K562 (cell line): ENCODE data around the gene DOCK8. TPM values are rescaled to one million over a fixed set of nuclear protein-coding genes. Genes with fewer than 3 reads are reported as not detected.

Experiments used
- ATAC-seq: fragments of 200-7000 bp; cut with Tn5 transposase; 3 replicates; pipeline ENCODE4 v1.9.1; 2020; ENCODE audit warnings: moderate library complexity
- BruUV-seq: library from RNA; stranded (reverse); fragments of 400-500 nt; replicated peaks from 2 replicates; lab custom pipeline; 2021; lab: Mats Ljungman, UMichigan
- CTCF ChIA-PET: fragments of 300-600 bp; formaldehyde crosslinking; extraction: SDS; loops from one replicate; lab custom pipeline; 2021; ENCODE audit warnings: low intra/inter-chr PET ratio; lab: Yijun Ruan, JAX
- POLR2A ChIA-PET: fragments of 300-600, 350-650 bp; sonication (Branson Sonifier 250); formaldehyde crosslinking; extraction: SDS; loops from one replicate; lab custom pipeline; 2021; ENCODE audit warnings: antibody characterized with exemption, inconsistent platforms; lab: Yijun Ruan, JAX
- DNase-seq, 4 experiments: peaks; one replicate each; pipeline versions ENCODE4 v3.0.0 to v3.0.0-alpha.2; 2011 to 2018; ENCODE audit warnings: low spot score in 3 of 4, mixed read lengths in 3 of 4; ENCODE audit errors: extremely low read depth in 1 of 4
- FAIRE-seq: peaks from 2 replicates; lab custom pipeline; 2011; peaks lifted over from hg19 to GRCh38; lab: Jason Lieb, UNC
- H2AFZ ChIP-seq: 2 replicates; pipeline ENCODE4 v1.6.0; 2011; ENCODE audit warnings: low read depth, low read length, control low read depth, inconsistent platforms
- H3K27ac ChIP-seq: fragments of 200-600 bp; 3 replicates; pipeline ENCODE4 v1.8.0; 2011; ENCODE audit warnings: low read depth, mild to moderate bottlenecking, control low read depth, inconsistent platforms, low read length, moderate library complexity, mixed read lengths; ENCODE audit errors: extremely low read depth
- H3K27me3 ChIP-seq, 2 experiments: fragments of 300-600 bp in 1 of 2; 2 replicates in 1 of 2; 3 replicates in 1 of 2; pipeline versions ENCODE4 v1.6.0 to v1.8.0; 2011; ENCODE audit warnings: inconsistent platforms in 2 of 2, low read length in 2 of 2, mild to moderate bottlenecking in 1 of 2, mixed read lengths in 1 of 2, moderate library complexity in 1 of 2; ENCODE audit not compliant: control insufficient read depth in 2 of 2, insufficient read depth in 2 of 2
- H3K36me3 ChIP-seq: fragments of 300-600 bp; 3 replicates; pipeline ENCODE4 v1.8.0; 2011; ENCODE audit warnings: mild to moderate bottlenecking, low read length, inconsistent platforms; ENCODE audit not compliant: control insufficient read depth, insufficient read depth
- H3K4me1 ChIP-seq, 2 experiments: fragments of 200-600 bp in 1 of 2; replicated peaks in 1 of 2; 2 replicates in 1 of 2; 3 replicates in 1 of 2; pipeline versions ENCODE4 v1.5.1 to v1.8.0; 2011; ENCODE audit warnings: inconsistent platforms in 2 of 2, low read length in 2 of 2, mild to moderate bottlenecking in 1 of 2, mixed read lengths in 1 of 2, moderate library complexity in 1 of 2; ENCODE audit not compliant: control insufficient read depth in 2 of 2, insufficient read depth in 2 of 2
- H3K4me2 ChIP-seq: 2 replicates; pipeline ENCODE4 v1.6.1; 2011; ENCODE audit warnings: low read length, control low read depth, inconsistent platforms, mixed read lengths; ENCODE audit not compliant: insufficient read depth
- H3K4me3 ChIP-seq: fragments of 200-600 bp; sonication (generic), shearing (Covaris generic); 2 replicates; pipeline ENCODE4 v1.5.1; 2016; ENCODE audit warnings: control low read depth, inconsistent platforms
- H3K79me2 ChIP-seq: fragments of 200-600 bp; 3 replicates; pipeline ENCODE4 v1.8.0; 2011; ENCODE audit warnings: low read length, inconsistent platforms; ENCODE audit not compliant: control insufficient read depth, insufficient read depth
- H3K9ac ChIP-seq, 2 experiments: 2 replicates each; pipeline versions ENCODE4 v1.6.0 to v1.6.1; 2011; ENCODE audit warnings: low read depth in 2 of 2, low read length in 2 of 2, control low read depth in 1 of 2, inconsistent platforms in 1 of 2, mild to moderate bottlenecking in 1 of 2, mixed read lengths in 1 of 2; ENCODE audit not compliant: insufficient read depth in 1 of 2
- H3K9me1 ChIP-seq: one replicate; pipeline ENCODE4 v1.6.0; 2011; ENCODE audit warnings: inconsistent platforms, mild to moderate bottlenecking, low read length, moderate library complexity; ENCODE audit not compliant: control insufficient read depth, insufficient read depth
- H3K9me3 ChIP-seq: replicated peaks from 2 replicates; pipeline ENCODE4 v1.5.1; 2011; ENCODE audit warnings: low read depth, low read length, inconsistent platforms; ENCODE audit not compliant: control insufficient read depth, insufficient read depth
- H4K20me1 ChIP-seq: replicated peaks from 2 replicates; pipeline ENCODE4 v1.6.1; 2011; ENCODE audit warnings: low read length, inconsistent platforms, mixed read lengths; ENCODE audit not compliant: control insufficient read depth, insufficient read depth
- ATF7 ChIP-seq: fragments of 450-650 bp; IDR thresholded peaks from 2 replicates; pipeline ENCODE4 v1.7.1; 2014; ENCODE audit warnings: mild to moderate bottlenecking, moderate library complexity
- CTBP1 ChIP-seq: fragments of 450-650 bp; IDR thresholded peaks from 2 replicates; pipeline ENCODE4 v1.6.1; 2016; ENCODE audit warnings: borderline replicate concordance
- HDGF ChIP-seq: fragments of 450-650 bp; IDR thresholded peaks from 2 replicates; pipeline ENCODE4 v1.6.1; 2016
- HIVEP1 ChIP-seq: fragments of 250-450 bp; sonication (Bioruptor Pico); IDR thresholded peaks from 2 replicates; pipeline ENCODE4 v1.4.0; 2020; ENCODE audit warnings: mild to moderate bottlenecking
- MEIS2 ChIP-seq: fragments of 450-650 bp; IDR thresholded peaks from 2 replicates; pipeline ENCODE4 v1.6.1; 2014; ENCODE audit warnings: mild to moderate bottlenecking; ENCODE audit not compliant: partially characterized antibody
- NBN ChIP-seq: fragments of 450-650 bp; IDR thresholded peaks from 2 replicates; pipeline ENCODE4 v1.6.1; 2016; ENCODE audit warnings: low read depth, mild to moderate bottlenecking
- NFIC ChIP-seq: fragments of 450-650 bp; IDR thresholded peaks from 2 replicates; pipeline ENCODE4 v1.6.1; 2017; ENCODE audit warnings: mild to moderate bottlenecking, inconsistent platforms
- NRF1 ChIP-seq, 2 experiments: fragments of 450-650 bp; IDR thresholded peaks in 1 of 2; conservative IDR thresholded peaks in 1 of 2; 2 replicates each; pipeline ENCODE4 v1.6.1; 2014; ENCODE audit warnings: mild to moderate bottlenecking in 2 of 2
- RCOR1 ChIP-seq, 2 experiments: IDR thresholded peaks; 2 replicates each; pipeline ENCODE4 v1.6.1; 2012; ENCODE audit warnings: low read depth in 2 of 2, low read length in 2 of 2, borderline replicate concordance in 1 of 2, improper control_type of control experiment in 1 of 2
- SOX6 ChIP-seq: fragments of 450-650 bp; IDR thresholded peaks from 2 replicates; pipeline ENCODE4 v1.6.1; 2014; ENCODE audit warnings: mild to moderate bottlenecking
- ZNF232 ChIP-seq: sonication (generic); formaldehyde crosslinking; IDR thresholded peaks from 2 replicates; pipeline ENCODE4 v1.8.0; 2022; ENCODE audit warnings: mild to moderate bottlenecking, missing genetic modification reagents
- WGBS: fragments of 100-300 bp; shearing (Covaris generic); methylation state at CpG from one replicate; pipeline ENCODE4 v1.1.6; 2016; ENCODE audit warnings: low coverage, mixed read lengths; ENCODE audit not compliant: insufficient coverage; ENCODE audit errors: missing lambda C conversion rate; 5-methylcytosine and 5-hydroxymethylcytosine counted together
- in situ Hi-C: fragments of 300-500 bp; cut with MboI; formaldehyde crosslinking; loops from 4 replicates; pipeline ENCODE4 v1.15.0; 2018; ENCODE audit warnings: inconsistent platforms, mixed read lengths
- intact Hi-C: fragments of 100-400 bp; cut with micrococcal nuclease; formaldehyde crosslinking; loops from 2 replicates; pipeline ENCODE4 v1.14.2; 2022
- polyA plus RNA-seq, 8 experiments: library from polyadenylated mRNA; depleted of rRNA in 4 of 8; stranded (reverse) in 5 of 8; unstranded in 3 of 8; fragments of >200 nt; fragmentation: Nextera tagmentation in 2 of 8; fragmentation: Illumina TruSeq in 1 of 8; extraction: Ambion mirVana in 2 of 8; extraction: Trizol in 1 of 8; gene quantifications; 2 replicates each; pipeline versions ENCODE4 v1.2.1 to v1.2.3, GENCODE V29; 2011 to 2014; ENCODE audit warnings: inconsistent platforms in 1 of 8, missing spikeins in 1 of 8
- total RNA-seq, 7 experiments: library from RNA; depleted of rRNA in 6 of 7; stranded (reverse); fragments of >200 nt in 6 of 7; fragmentation: Illumina TruSeq in 2 of 7; extraction: Trizol in 2 of 7; gene quantifications; 2 replicates each; pipeline versions ENCODE4 v1.2.1 to v1.2.3, GENCODE V29; 2011 to 2021; ENCODE audit warnings: low replicate concordance in 1 of 7
- TF ChIP-seq, protein P1 (sequence below), 2 experiments: IDR thresholded peaks in 1 of 2; conservative IDR thresholded peaks in 1 of 2; 2 replicates each; pipeline ENCODE4 v1.6.1; 2016; ENCODE audit warnings: low read depth in 2 of 2, mild to moderate bottlenecking in 1 of 2, missing compliant biosample characterization in 1 of 2, missing genetic modification characterization in 1 of 2, moderate library complexity in 1 of 2
- TF ChIP-seq, protein P2 (sequence below): fragments of 450-650 bp; IDR thresholded peaks from 2 replicates; pipeline ENCODE4 v1.6.1; 2017; ENCODE audit warnings: antibody characterized with exemption, mild to moderate bottlenecking

The DOCK8 gene
- total and polyA plus RNA-seq, 9 of the 15 experiments (the other 6 are each of a cell fraction or from before 2014, with no cell fraction given): 14.4 to 53.8 (median 25.1) TPM

DNA sequence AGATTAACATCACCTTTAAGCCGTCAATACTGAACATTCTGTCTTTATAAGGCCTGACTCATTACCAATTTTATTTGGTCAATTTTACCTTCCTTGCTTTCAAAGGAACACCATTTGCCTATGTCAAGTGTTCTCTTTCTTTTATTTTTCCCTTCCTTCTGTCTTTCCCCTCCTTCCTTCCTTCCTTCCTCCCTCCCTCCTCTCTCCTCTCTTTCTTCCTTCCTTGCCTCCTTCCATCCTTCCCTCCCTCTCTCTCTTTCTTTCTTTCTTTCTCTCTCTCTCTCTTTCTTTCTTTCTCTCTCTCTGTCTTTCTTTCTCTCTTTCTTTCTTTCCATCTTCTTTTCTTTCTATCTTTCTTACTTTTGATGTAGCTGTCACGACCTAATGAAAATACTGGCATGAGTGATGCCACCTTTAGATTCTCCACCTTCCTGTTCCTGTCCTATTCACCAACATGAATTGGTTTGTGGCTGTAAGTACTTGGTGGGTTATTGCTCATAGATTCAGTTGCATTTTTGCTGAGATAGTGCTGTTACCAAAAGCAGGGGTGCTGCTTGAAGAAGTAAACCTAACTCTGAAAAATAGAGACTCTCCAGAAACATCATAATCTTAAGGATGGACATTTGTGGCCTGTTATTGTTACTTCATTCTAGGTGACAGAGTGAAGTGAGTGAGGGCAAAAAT is 33.8 kb downstream of the DOCK8 start (continued):
- TF ChIP-seq, protein P1, sequence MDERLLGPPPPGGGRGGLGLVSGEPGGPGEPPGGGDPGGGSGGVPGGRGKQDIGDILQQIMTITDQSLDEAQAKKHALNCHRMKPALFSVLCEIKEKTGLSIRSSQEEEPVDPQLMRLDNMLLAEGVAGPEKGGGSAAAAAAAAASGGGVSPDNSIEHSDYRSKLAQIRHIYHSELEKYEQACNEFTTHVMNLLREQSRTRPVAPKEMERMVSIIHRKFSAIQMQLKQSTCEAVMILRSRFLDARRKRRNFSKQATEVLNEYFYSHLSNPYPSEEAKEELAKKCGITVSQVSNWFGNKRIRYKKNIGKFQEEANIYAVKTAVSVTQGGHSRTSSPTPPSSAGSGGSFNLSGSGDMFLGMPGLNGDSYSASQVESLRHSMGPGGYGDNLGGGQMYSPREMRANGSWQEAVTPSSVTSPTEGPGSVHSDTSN (CRISPR knock-in tag; IDR thresholded peaks at IDR 0.05; ENCODE audit: low read depth): no peak
- TF ChIP-seq, protein P1 (tag; conservative IDR thresholded peaks at IDR 0.05; ENCODE audit: low read depth): no peak
- TF ChIP-seq NBN (no peak), HIVEP1 (CRISPR knock-in tag) (no peak)
- TF ChIP-seq, all 486 proteins: peak for 3

DNA sequence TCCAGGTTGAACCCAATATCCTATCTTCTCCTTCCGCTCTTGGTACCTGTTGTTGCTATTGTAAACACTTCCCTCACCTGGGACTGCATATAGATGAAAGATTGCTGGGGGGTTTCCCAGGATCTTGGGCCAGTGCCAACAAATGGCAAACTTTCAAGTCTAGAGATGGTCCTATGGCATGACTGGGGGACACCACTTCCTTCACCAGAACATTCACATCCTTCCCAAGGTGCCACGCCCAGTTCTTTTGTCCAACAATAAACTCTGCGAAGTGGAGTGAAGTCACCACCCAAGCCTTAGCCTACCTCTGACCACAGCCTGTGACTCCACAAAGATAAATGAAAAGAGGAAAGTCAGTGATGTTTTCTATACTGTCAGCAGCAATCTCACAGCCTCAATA is 34.4 kb downstream of the DOCK8 start:
- WGBS: 30% methylated on average over 3 of the region's 3 CpGs
- Histone ChIP-seq H3K79me2 (peaks cover 5% of the 10 kb centered on the region; the same call in 2 of the 3 replicates), H3K27ac (peak overlapping the region; percentile 12; the same call in 1 of the 3 replicates), H3K9ac (no peak overlapping the region), H3K27me3 (no peaks in the 10 kb centered on the region), H3K9me1 (no peaks in the 10 kb centered on the region), H3K4me1 (peaks cover 18 to 47% of the 10 kb centered on the region in 2 experiments; a peak in 4 of 5 replicates), H3K4me3 (no peak overlapping the region), H2AFZ (no peak overlapping the region), H3K36me3 (no peaks in the 10 kb centered on the region), H3K9me3 (no peaks in the 10 kb centered on the region), H3K4me2 (no peak overlapping the region), H4K20me1 (no peaks in the 10 kb centered on the region)
- intact Hi-C loops (no loop called here), in situ Hi-C loops (no loop called here)
- ChIA-PET POLR2A (no interaction called here), CTCF (no interaction called here)
- peak; percentile 78 for ATAC-seq
- no TSS peak for BruUV-seq
- FAIRE-seq: peak; percentile 83
- DNase-seq: peak in 2 of 4 experiments; percentile 39 to 78
- TF ChIP-seq ATF7 (peak; percentile 49; the same call in 1 of the 2 replicates), MEIS2 (peak; percentile 31), CTBP1 (peak; percentile 71), NFIC (peak; percentile 80), HDGF (no peak), SOX6 (0 out of 2 replicates have a peak, but pooled peaks have one; percentile 28), NRF1 (conservative IDR thresholded peaks at IDR 0.05 in 1 of 2, IDR thresholded peaks at IDR 0.05 in 1 of 2) (0 out of 4 replicates have a peak, but pooled peaks of 1 of the 2 experiments have one; percentile 11), ZNF232 (CRISPR knock-in tag) (no peak), RCOR1 (IDR thresholded peaks at IDR 0.05; ENCODE audit: borderline replicate concordance in 1 of 2, low read depth in 2 of 2, low read length in 2 of 2) (peak in 1 of 2 experiments; percentile 64; a peak in 1 of 4 replicates)
- TF ChIP-seq, protein P2, sequence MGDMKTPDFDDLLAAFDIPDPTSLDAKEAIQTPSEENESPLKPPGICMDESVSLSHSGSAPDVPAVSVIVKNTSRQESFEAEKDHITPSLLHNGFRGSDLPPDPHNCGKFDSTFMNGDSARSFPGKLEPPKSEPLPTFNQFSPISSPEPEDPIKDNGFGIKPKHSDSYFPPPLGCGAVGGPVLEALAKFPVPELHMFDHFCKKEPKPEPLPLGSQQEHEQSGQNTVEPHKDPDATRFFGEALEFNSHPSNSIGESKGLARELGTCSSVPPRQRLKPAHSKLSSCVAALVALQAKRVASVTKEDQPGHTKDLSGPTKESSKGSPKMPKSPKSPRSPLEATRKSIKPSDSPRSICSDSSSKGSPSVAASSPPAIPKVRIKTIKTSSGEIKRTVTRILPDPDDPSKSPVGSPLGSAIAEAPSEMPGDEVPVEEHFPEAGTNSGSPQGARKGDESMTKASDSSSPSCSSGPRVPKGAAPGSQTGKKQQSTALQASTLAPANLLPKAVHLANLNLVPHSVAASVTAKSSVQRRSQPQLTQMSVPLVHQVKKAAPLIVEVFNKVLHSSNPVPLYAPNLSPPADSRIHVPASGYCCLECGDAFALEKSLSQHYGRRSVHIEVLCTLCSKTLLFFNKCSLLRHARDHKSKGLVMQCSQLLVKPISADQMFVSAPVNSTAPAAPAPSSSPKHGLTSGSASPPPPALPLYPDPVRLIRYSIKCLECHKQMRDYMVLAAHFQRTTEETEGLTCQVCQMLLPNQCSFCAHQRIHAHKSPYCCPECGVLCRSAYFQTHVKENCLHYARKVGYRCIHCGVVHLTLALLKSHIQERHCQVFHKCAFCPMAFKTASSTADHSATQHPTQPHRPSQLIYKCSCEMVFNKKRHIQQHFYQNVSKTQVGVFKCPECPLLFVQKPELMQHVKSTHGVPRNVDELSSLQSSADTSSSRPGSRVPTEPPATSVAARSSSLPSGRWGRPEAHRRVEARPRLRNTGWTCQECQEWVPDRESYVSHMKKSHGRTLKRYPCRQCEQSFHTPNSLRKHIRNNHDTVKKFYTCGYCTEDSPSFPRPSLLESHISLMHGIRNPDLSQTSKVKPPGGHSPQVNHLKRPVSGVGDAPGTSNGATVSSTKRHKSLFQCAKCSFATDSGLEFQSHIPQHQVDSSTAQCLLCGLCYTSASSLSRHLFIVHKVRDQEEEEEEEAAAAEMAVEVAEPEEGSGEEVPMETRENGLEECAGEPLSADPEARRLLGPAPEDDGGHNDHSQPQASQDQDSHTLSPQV: peak; percentile 13; the same call in 1 of the 2 replicates
